Right lung (tissue), 10 donors: ENCODE results near the gene SLU7. TPM values are rescaled to one million over a fixed set of nuclear protein-coding genes. Genes with fewer than 3 reads are reported as not detected.

ENCODE experiments used
- DNase-seq, 2 donors: peaks; one replicate each; pipeline ENCODE4 v3.0.0-alpha.2; 2013
- long read RNA-seq, 8 donors: transcript quantifications; one replicate each; lab custom pipeline, GENCODE V29; 2026
- polyA plus RNA-seq, 5 donors: library from polyadenylated mRNA; unstranded; fragments of 120-200 nt; gene quantifications; one replicate each; pipeline versions ENCODE4 v1.2.1 to v1.2.3, GENCODE V29; 2013; ENCODE audit warnings: inconsistent platforms in 1 of 5, low replicate concordance in 1 of 5; ENCODE audit not compliant: insufficient read length in 5 of 5, insufficient read depth in 1 of 5

The SLU7 gene
- 10 to 100 TPM; 45.0 to 72.6 (median 52.4) TPM for polyA plus RNA-seq
- long read RNA-seq, donor 1, partial matches to known transcripts = 11 of 20 reads
- long read RNA-seq, donor 1, other reads (novel, unspliced or antisense) = 0 of 20 reads
- long read RNA-seq, donor 2, partial matches to known transcripts = 183 of 250 reads
- long read RNA-seq, donor 2, other reads (novel, unspliced or antisense) = 65 of 250 reads
- long read RNA-seq, donor 3, partial matches to known transcripts = 23 of 27 reads
- long read RNA-seq, donor 3, other reads (novel, unspliced or antisense) = 0 of 27 reads
- long read RNA-seq, donor 4, partial matches to known transcripts = 10 of 13 reads
- long read RNA-seq, donor 4, other reads (novel, unspliced or antisense) = 0 of 13 reads
- long read RNA-seq, donor 5, partial matches to known transcripts = 42 of 44 reads
- long read RNA-seq, donor 5, other reads (novel, unspliced or antisense) = 0 of 44 reads
- long read RNA-seq, donor 6, partial matches to known transcripts = 16 of 23 reads
- long read RNA-seq, donor 6, other reads (novel, unspliced or antisense) = 0 of 23 reads
- long read RNA-seq, donor 7, partial matches to known transcripts = 188 of 236 reads
- long read RNA-seq, donor 7, other reads (novel, unspliced or antisense) = 44 of 236 reads
- long read RNA-seq, donor 8, partial matches to known transcripts = 168 of 205 reads
- long read RNA-seq, donor 8, other reads (novel, unspliced or antisense) = 35 of 205 reads

- DNase-seq = peak; percentile 96 to 97
Observed at GRCh38 chr5:160418561-160419457, at the start of gene SLU7. Gene SLU7, minus strand, starts transcription at chr5:160419081. Its CDS starts 3,787 bp downstream, at chr5:160415294.

DNA sequence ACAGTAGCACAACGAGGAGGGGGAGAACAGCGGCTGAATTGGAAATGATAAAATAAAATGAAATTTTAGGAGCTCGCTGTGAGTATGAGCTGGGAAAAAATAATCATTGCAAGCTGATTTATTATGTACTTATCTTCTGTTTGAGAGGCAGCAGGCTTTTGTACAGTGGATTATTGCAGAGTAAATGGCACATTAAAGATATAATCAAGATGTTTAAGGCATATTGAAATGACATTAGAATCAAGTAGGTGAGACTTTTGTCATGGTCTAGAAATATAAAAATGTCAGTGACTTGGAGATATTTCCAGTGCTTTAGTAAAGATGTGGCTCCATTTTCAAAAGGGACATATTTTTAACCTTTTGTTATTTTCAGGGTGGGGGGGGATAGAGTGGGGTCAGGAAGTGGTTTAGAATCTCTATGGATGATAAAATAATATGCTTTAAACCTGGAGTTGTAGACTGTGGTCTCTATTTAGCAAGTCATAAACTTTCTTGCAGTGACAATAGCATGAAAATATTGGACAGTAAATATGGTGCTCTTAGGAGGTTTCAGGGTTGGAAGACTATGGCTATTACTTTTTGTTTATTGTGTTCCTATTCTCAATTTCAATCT, 49.6 kb upstream of the SLU7 start:
- DNase-seq = no peak

DNA sequence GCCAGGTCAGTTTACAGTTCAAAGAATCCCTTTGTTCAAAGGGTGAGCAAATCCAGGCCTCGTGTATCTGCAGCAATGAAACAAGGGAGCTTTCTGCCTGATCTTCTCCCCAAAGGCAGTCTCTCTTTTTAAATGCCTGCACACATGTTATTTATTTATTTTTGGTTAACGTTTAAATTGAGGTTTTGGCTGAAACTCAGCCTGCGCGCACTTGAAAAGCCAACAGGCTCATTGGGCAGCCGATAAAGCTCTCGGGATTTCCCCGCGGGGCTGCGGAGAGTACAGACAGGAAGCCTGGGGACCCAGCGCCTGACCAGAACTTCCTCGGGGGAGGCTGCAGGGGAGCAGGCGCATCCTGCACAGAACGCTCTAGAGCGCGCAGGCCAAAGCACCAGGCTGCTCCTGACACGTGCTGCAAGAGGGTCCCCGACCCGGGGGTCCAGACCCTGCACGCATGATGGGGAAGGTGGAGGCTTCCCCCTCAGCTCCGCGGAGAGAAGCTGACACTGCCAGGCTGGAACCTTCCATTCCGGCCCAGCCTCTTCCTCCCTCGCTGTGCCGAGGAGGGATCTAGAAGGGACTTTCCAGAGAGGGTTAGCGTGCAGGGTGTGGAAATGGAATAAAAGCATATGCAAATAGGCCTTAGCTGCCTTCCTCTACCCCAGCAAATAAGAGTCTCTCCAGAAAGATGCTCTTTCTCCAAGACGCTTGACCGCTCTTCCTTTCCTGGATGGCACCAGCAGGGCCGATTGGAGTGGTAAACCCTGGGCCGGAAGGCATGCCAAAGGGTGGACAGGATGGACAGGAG, 48.9 kb upstream of the SLU7 start:
- peak; percentile 35 to 45 for DNase-seq

DNA sequence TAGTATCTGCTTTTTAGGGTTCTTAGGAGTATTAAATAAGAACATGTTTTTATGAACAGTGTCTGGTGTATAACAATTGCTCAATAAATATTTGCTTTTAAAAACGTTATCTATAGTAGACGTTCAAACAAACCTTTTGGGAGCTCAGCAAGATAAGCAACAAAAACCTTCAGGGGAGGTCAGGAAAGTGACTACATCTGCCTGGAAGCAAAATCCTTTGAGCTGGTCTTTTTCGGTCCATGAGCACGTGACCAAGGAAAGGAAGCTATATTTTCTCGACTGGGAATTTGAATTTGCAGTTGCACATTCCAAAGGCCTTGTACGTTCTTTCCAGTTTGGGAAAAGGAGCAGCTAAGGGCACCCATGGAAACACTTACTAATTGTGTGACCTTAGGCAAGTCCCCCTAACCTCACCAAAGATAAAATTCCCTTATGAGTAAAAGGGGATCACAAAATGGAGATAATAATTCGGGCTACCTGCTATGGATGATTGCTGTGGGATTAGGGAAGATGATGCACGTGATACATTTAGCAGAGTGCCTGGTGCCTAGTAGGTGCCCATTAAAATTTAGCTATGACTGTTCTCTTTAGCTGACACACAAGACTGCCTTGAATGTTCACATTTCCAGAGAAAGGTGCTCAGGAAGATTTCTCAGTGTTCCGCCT, 48.1 kb upstream of the SLU7 start:
- DNase-seq = no peak

GRCh38 chr5:160466116-160466515, 47.2 kb upstream of the SLU7 start:
- no peak for DNase-seq

DNA sequence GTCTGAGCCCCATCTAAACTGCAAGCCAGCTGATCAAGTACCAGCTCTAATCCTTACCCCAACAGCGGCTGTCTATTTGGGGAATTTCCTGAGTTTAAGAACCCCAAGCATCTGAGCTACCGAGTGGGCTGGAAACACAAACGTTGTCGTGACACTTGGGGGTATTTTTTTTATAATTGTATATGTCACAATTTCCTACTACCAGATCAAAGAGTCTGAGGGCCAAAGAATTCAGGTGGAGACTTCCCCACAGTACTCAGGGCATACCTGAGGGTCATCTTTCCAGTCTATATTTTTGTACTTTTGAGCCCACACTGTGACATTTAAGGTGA, 45.6 kb upstream of the SLU7 start:
- DNase-seq = no peak

GRCh38 chr5:160463740-160464465, 45.0 kb upstream of the SLU7 start:
- DNase-seq = no peak

DNA sequence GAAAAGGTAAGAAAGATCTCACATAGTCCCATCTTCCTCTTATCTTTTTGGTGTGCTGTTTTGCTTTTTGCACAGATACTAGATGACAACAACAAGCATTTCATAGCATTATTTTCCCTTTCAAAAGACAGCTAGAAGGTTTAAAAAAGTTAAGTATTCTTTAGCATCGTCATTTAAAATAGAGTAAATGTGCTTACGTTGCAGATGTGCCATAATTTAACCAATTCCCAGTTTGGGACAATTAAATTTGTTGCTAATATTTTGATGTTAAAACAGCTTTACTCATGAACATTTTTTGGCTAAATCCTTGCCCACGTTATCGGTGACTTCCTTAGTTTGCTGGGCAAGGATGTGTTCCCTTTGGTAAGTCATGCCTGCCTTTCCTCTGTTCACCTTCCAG, 44.3 kb upstream of the SLU7 start:
- no peak for DNase-seq

- no peak for DNase-seq
Observed at GRCh38 chr5:160462167-160462566, 43.3 kb upstream of the SLU7 start.

DNA sequence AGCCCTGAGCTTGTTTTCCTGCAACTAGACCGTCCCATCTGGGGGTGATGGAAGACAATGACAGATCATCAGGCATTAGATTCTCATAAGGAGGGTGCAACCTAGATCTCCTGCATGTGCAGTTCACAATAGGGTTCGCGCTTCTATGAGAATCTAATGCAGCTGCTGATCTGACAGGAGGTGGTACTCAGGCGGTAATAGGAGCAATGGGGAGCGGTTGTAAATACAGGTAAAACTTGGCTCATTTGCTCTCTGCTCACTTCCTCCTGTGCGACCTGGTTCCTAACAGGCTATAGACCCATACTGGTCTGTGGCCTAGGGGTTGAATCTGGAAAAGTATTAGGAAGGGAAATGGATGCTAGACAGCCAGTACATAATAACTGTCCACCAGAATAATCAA, 42.5 kb upstream of the SLU7 start:
- DNase-seq = no peak

DNA sequence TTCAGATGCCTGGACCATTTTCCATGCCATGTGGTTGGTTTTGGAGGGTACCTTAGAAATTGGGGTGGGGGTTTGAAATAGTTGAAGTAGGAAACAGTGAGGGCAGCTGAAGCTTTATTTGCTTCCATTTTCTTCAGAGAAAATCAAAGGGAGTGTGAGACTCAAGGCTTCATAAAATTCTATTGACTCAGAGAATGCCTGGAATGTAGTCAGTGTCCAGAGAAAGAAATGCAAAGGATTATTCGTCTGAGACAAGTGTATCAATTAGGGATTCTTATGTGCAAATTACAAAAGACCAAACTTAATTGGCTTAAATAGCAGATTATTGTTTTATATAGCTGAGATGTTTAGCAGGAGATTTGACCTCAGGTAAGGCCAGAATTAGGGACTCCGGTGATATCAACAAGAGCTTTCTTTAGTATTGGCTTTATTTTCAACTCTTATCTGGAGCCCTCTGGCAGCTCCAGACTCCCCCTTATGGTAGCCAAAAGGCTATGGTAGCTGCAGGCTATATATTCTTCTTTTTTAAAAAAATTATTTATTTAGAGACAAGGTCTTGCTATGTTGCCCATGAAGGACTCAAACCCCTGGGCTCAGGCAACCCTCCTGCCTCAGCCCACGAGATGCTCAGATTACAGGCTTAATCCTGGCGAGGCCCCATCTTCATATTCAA, 41.6 kb upstream of the SLU7 start:
- no peak for DNase-seq

DNA sequence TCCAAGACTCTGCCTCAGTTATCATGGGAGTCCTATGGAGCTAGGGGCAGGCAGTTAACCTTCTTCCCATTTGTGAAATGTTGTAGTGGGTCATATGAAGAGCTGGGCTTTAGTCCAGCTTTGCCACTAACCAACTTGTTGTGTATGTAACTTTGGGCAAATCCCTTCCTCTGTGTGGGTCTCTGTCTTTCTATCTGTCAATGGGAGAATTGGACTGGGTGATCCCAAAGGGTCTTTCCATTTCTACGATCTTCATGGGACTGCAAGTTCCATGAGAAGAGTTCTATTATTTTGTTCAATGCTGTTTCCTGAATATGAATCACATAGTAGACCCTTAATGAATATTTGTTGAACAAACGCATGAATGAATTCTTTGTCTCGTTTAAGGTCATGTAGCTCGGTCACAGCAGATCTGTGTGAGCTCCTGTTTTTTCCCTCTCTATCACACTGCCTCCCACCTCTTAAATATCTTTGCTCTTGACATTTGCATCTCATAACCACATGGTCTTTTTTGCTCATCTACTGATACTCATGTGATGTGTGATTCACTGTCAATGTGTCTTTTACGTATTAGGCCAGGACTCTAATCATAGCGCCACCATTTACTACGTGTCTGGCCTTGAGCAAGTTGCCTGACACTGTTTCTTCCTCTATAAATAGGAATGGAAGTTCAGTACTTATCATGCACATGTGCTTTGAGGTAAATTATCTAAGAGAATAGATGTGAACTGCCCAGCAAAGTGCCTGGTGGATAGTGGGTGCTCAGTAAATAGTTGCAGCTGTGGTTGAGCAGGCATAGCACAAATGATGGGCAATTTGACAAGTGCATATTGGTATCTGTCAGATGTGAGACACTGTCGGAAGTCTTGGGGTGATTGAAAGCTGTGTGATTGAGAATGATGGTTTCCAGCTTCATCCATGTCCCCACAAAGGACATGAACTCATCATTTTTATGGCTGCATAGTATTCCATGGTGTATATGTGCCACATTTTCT, 40.2 kb upstream of the SLU7 start:
- no peak for DNase-seq

GRCh38 chr5:160457252-160457651, 38.4 kb upstream of the SLU7 start:
- DNase-seq = no peak

DNA sequence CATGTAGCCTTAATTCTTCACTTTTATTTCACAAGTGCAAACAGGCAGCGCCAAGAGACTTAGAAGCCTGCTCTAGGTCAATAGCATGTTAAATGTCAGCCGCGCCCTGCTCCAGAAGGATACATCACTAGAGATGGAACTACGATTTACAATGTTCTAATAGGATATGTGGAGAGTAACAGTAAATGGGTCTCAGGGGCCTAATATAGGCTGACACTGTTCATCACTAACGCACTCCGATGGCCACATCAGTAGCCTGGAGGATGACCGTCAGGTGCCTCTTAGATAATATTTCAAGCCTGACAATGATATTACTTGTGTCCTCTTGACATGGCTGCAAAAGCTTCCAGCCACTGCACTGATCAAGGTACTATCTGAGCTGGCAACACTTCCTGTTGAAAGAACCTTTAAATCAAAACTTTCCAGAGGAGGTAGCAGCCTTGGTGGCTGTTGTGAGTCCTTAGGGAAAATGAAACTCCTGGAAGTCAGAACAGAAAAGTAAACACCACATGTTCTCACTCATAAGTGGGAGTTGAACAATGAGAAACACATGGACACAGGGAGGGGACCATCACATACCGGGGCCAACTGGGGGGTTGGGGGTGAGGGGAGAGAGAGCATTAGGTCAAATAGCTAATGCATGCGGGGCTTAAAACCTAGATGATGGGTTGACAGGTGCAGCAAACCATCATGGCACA, 37.7 kb upstream of the SLU7 start:
- DNase-seq = no peak

DNA sequence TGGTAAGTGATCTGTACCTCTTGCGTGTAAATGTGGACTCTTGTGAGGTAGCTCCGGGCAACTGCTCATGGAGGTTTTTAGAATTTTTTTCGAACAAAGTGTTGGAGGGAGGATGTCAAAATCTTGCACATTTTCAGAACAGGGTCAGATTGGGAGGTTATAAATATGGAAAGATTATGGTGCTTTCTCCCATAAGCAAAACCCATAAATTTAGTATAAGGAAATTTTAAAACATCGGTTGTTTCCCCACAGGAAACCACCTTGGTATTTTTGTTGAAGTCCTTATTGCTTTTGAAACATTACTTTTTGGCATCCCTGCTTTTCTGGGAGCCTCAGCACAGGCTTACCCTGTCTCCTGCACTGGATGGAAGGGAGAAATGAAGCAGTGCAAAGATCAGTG, 36.7 kb upstream of the SLU7 start:
- DNase-seq = no peak

DNA sequence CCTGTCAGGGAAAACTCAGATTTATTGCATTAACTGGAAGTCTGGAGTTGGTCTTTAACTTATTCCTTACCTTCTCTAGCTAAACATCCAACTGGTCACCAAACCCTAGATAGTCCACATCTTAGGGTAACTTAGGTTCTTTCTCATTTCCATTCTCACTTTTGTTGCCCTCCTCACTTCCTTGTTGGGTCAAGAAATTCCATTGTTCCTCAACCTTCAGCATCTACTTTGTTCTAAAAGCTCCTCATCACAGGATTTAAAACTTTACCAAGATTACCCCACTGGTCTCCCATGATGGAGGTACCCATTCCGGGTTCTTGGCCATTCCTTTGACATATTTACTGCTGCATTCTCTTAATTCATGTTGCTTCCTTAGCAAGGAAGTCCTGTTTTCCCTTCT, 34.9 kb upstream of the SLU7 start:
- DNase-seq = no peak

- DNase-seq = no peak
Observed at GRCh38 chr5:160452795-160453194, 33.9 kb upstream of the SLU7 start.
